ENCODE measurements around the gene FBXL19. TPM values are rescaled to one million over a fixed set of nuclear protein-coding genes. Genes with fewer than 3 reads are reported as not detected.
A peak's percentile ranks its signal among the peaks of the same experiment; 100 is the strongest.

Gene FBXL19
- total and polyA plus RNA-seq, 2 donors (not counting 1 experiment from before 2014, with no cell fraction given): 3.1 to 14.5 TPM

DNA sequence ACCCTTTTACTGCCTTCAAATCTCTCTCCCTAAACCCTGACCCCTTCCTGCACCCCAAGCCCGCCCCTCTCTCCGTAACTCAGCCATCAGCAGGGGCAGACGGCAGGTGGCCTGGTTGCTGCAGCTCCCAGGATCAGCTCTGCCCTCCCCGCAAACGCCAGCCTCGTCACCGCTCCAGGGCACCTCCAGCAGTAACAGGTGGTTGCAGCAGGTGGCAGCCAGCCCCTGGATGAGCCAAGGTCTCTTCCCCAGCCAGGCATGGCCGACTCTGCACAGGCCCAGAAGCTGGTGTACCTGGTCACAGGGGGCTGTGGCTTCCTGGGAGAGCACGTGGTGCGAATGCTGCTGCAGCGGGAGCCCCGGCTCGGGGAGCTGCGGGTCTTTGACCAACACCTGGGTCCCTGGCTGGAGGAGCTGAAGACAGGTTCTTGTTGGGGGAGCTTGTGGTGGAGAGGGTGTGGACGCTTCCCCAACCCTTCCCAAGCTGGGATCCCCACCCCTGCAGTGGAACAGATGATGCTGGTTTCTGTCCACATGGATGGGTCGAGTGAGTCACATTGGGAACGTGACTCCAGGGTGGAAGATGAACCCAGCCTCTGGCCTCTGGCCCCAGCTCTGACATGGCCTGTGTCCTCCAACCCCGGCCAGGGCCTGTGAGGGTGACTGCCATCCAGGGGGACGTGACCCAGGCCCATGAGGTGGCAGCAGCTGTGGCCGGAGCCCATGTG is 62.2 kb downstream of the FBXL19 start:
- H3K4me2 ChIP-seq (ENCODE audit: extremely low read depth, insufficient read depth, low read length): peak overlapping the region; percentile 72
- no peaks in the 10 kb centered on the region for H3K79me2 ChIP-seq (ENCODE audit: control insufficient read depth, insufficient read depth, low read length)
- peak overlapping the region; percentile 59 for H3K9ac ChIP-seq (ENCODE audit: insufficient read depth, low read length)

DNA sequence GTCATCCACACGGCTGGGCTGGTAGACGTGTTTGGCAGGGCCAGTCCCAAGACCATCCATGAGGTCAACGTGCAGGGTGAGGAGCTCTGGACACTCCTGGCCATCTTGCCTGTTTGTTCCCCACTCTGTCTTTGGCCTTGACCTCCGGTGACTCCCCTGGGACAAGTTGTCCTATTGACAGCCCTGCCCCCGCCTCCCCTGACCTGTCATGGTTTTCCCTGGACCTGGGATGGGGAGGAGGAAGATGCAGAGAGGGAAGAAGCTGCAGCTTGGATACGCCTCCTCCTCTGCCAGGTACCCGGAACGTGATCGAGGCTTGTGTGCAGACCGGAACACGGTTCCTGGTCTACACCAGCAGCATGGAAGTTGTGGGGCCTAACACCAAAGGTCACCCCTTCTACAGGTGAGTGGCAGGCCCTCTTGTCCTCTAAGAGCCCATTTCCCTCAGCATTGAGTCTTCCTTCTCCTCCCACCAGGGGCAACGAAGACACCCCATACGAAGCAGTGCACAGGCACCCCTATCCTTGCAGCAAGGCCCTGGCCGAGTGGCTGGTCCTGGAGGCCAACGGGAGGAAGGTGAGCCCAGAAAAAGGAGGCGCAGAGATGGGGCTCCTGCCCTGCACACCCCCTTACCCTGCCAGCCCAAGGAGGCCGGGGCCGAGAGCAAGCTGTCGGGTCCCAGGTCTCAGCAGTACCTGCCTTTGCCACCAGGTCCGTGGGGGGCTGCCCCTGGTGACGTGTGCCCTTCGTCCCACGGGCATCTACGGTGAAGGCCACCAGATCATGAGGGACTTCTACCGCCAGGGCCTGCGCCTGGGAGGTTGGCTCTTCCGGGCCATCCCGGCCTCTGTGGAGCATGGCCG is 63.0 kb downstream of the FBXL19 start:
- TF ChIP-seq, protein P1, sequence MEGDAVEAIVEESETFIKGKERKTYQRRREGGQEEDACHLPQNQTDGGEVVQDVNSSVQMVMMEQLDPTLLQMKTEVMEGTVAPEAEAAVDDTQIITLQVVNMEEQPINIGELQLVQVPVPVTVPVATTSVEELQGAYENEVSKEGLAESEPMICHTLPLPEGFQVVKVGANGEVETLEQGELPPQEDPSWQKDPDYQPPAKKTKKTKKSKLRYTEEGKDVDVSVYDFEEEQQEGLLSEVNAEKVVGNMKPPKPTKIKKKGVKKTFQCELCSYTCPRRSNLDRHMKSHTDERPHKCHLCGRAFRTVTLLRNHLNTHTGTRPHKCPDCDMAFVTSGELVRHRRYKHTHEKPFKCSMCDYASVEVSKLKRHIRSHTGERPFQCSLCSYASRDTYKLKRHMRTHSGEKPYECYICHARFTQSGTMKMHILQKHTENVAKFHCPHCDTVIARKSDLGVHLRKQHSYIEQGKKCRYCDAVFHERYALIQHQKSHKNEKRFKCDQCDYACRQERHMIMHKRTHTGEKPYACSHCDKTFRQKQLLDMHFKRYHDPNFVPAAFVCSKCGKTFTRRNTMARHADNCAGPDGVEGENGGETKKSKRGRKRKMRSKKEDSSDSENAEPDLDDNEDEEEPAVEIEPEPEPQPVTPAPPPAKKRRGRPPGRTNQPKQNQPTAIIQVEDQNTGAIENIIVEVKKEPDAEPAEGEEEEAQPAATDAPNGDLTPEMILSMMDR (conservative IDR thresholded peaks at IDR 0.05 in 1 of 2, IDR thresholded peaks at IDR 0.05 in 1 of 2; ENCODE audit: low read depth in 1 of 2, low read length in 2 of 2): no peak
- TF ChIP-seq EZH2 (IDR thresholded peaks at IDR 0.05; ENCODE audit: low read length, missing control alignments): no peak
- no peaks in the 10 kb centered on the region for H3K9me3 ChIP-seq (ENCODE audit: control insufficient read depth, insufficient read depth, low read depth, low read length)
- DNase-seq (ENCODE audit: low read depth in 2 of 2): no peak
- peak overlapping the region in 1 of 4 experiments; percentile 63 for H3K4me3 ChIP-seq (replicated peaks in 1 of 4; ENCODE audit: control extremely low read depth in 1 of 4, insufficient read depth in 1 of 4, low read depth in 3 of 4, low read length in 4 of 4)
- peaks cover 16% of the 10 kb centered on the region for H3K36me3 ChIP-seq (ENCODE audit: control insufficient read depth, insufficient read depth, low read length)
- no peaks in the 10 kb centered on the region for H3K79me2 ChIP-seq (ENCODE audit: control insufficient read depth, insufficient read depth, low read length)
- no peaks in the 10 kb centered on the region for H4K20me1 ChIP-seq (ENCODE audit: control insufficient read depth, extremely low read depth, insufficient read depth, low read length)
- peak overlapping the region; percentile 69 for H3K27ac ChIP-seq (ENCODE audit: insufficient read depth, low read length)
- H3K4me2 ChIP-seq (ENCODE audit: extremely low read depth, insufficient read depth, low read length): no peak overlapping the region
- no peak overlapping the region for H2AFZ ChIP-seq (ENCODE audit: low read length)
- peaks cover 11% of the 10 kb centered on the region for H3K4me1 ChIP-seq (ENCODE audit: control insufficient read depth, extremely low read depth, insufficient read depth, low read length)
- H3K9ac ChIP-seq (ENCODE audit: insufficient read depth, low read length): no peak overlapping the region
- no peaks in the 10 kb centered on the region for H3K27me3 ChIP-seq (ENCODE audit: control insufficient read depth, insufficient read depth, low read length)

More for the DNA sequence above, 62.2 kb downstream of the FBXL19 start:
- DNase-seq (ENCODE audit: low read depth in 2 of 2): no peak
- Histone ChIP-seq H4K20me1 (ENCODE audit: control insufficient read depth, extremely low read depth, insufficient read depth, low read length) (no peaks in the 10 kb centered on the region), H3K27ac (ENCODE audit: insufficient read depth, low read length) (peak overlapping the region; percentile 69), H3K9me3 (ENCODE audit: control insufficient read depth, insufficient read depth, low read depth, low read length) (no peaks in the 10 kb centered on the region), H3K4me3 (replicated peaks in 1 of 4; ENCODE audit: control extremely low read depth in 1 of 4, insufficient read depth in 1 of 4, low read depth in 3 of 4, low read length in 4 of 4) (peak overlapping the region; percentile 45 to 63 (median 48)), H3K36me3 (ENCODE audit: control insufficient read depth, insufficient read depth, low read length) (peaks cover 20% of the 10 kb centered on the region), H3K4me1 (ENCODE audit: control insufficient read depth, extremely low read depth, insufficient read depth, low read length) (peaks cover 11% of the 10 kb centered on the region), H3K27me3 (ENCODE audit: control insufficient read depth, insufficient read depth, low read length) (no peaks in the 10 kb centered on the region), H2AFZ (ENCODE audit: low read length) (peak overlapping the region; percentile 44)
- TF ChIP-seq, protein P1 (conservative IDR thresholded peaks at IDR 0.05 in 1 of 2, IDR thresholded peaks at IDR 0.05 in 1 of 2; ENCODE audit: low read depth in 1 of 2, low read length in 2 of 2): no peak
- TF ChIP-seq EZH2 (IDR thresholded peaks at IDR 0.05; ENCODE audit: low read length, missing control alignments): no peak

DNA sequence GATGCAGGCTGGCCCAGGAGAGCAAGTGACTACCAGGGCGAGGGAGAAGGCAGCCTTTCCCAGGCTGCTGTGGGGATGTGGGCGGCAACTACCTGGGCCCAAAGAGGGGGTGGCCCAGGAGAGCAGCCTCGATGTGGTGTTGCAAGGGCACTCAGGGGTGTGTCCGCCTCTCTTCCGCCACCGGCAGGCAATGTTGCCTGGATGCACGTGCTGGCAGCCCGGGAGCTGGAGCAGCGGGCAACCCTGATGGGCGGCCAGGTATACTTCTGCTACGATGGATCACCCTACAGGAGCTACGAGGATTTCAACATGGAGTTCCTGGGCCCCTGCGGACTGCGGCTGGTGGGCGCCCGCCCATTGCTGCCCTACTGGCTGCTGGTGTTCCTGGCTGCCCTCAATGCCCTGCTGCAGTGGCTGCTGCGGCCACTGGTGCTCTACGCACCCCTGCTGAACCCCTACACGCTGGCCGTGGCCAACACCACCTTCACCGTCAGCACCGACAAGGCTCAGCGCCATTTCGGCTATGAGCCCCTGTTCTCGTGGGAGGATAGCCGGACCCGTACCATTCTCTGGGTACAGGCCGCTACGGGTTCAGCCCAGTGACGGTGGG is 64.3 kb downstream of the FBXL19 start:
- no peak for DNase-seq (ENCODE audit: low read depth in 2 of 2)
- Histone ChIP-seq H2AFZ (ENCODE audit: low read length) (no peak overlapping the region), H3K4me3 (replicated peaks in 1 of 4; ENCODE audit: control extremely low read depth in 1 of 4, insufficient read depth in 1 of 4, low read depth in 3 of 4, low read length in 4 of 4) (no peak overlapping the region)

More for the DNA sequence above, 64.3 kb downstream of the FBXL19 start:
- Histone ChIP-seq H3K9me3 (ENCODE audit: control insufficient read depth, insufficient read depth, low read depth, low read length) (no peaks in the 10 kb centered on the region), H3K9ac (ENCODE audit: insufficient read depth, low read length) (no peak overlapping the region), H3K4me2 (ENCODE audit: extremely low read depth, insufficient read depth, low read length) (no peak overlapping the region), H3K4me1 (ENCODE audit: control insufficient read depth, extremely low read depth, insufficient read depth, low read length) (peaks cover 11% of the 10 kb centered on the region), H3K27me3 (ENCODE audit: control insufficient read depth, insufficient read depth, low read length) (no peaks in the 10 kb centered on the region), H3K79me2 (ENCODE audit: control insufficient read depth, insufficient read depth, low read length) (no peaks in the 10 kb centered on the region), H4K20me1 (ENCODE audit: control insufficient read depth, extremely low read depth, insufficient read depth, low read length) (no peaks in the 10 kb centered on the region), H3K36me3 (ENCODE audit: control insufficient read depth, insufficient read depth, low read length) (peaks cover 13% of the 10 kb centered on the region), H3K27ac (ENCODE audit: insufficient read depth, low read length) (no peak overlapping the region)
- TF ChIP-seq, protein P1 (conservative IDR thresholded peaks at IDR 0.05 in 1 of 2, IDR thresholded peaks at IDR 0.05 in 1 of 2; ENCODE audit: low read depth in 1 of 2, low read length in 2 of 2): no peak
- no peak for TF ChIP-seq EZH2 (IDR thresholded peaks at IDR 0.05; ENCODE audit: low read length, missing control alignments)

Data from fibroblast of lung (primary cell).